Stimulated activated CD8-positive, alpha-beta memory T cell treated with anti-CD3 and anti-CD28 coated beads, Interleukin-4, amount 100 ng/mL, for 1 hour (primary cell): ENCODE measurements around the gene DDB1.

Source experiments
- DNase-seq, 2 donors: peaks; one replicate each; pipeline ENCODE4 v3.0.0-alpha.2; 2020; ENCODE audit warnings: low read depth in 2 of 2, low spot score in 1 of 2

Gene DDB1

GRCh38 chr11:61356706-61357105 lies 23.8 kb upstream of the DDB1 start:
- DNase-seq = no peak

- no peak for DNase-seq
These were observed 21.3 kb upstream of the DDB1 start for GRCh38 chr11:61354208-61354607.

- no peak for DNase-seq
These were observed 20.5 kb upstream of the DDB1 start for GRCh38 chr11:61353131-61354067.

GRCh38 chr11:61352038-61352437 lies 19.1 kb upstream of the DDB1 start:
- no peak for DNase-seq

- no peak for DNase-seq
These were observed 17.9 kb upstream of the DDB1 start for GRCh38 chr11:61350803-61351202.

GRCh38 chr11:61350336-61350735 lies 17.4 kb upstream of the DDB1 start:
- DNase-seq = no peak

- DNase-seq = no peak
These were observed 17.0 kb upstream of the DDB1 start for GRCh38 chr11:61349916-61350315.

- no peak for DNase-seq
These were observed 16.4 kb upstream of the DDB1 start for GRCh38 chr11:61349189-61349751.

GRCh38 chr11:61347916-61348461 lies 15.1 kb upstream of the DDB1 start:
- no peak for DNase-seq

GRCh38 chr11:61345954-61346843 lies 13.3 kb upstream of the DDB1 start:
- DNase-seq = no peak

GRCh38 chr11:61345170-61345610 lies 12.3 kb upstream of the DDB1 start:
- no peak for DNase-seq

- no peak for DNase-seq
These were observed 11.2 kb upstream of the DDB1 start for GRCh38 chr11:61343792-61344745.

GRCh38 chr11:61342207-61342803 lies 9.4 kb upstream of the DDB1 start:
- DNase-seq = no peak

GRCh38 chr11:61341706-61342105 lies 8.8 kb upstream of the DDB1 start:
- no peak for DNase-seq

- DNase-seq = no peak
These were observed 8.1 kb upstream of the DDB1 start for GRCh38 chr11:61340979-61341378.

- no peak for DNase-seq
These were observed 6.6 kb upstream of the DDB1 start for GRCh38 chr11:61339490-61339878.

GRCh38 chr11:61338783-61339489 lies 6.0 kb upstream of the DDB1 start:
- no peak for DNase-seq

GRCh38 chr11:61337706-61338470 lies 5.0 kb upstream of the DDB1 start:
- DNase-seq = no peak
